ENCODE results near the gene CHMP4B.

- no peak for TF ChIP-seq SMAD4 (CRISPR knock-in tag; IDR thresholded peaks at IDR 0.05)
- TF ChIP-seq ARID4B (CRISPR knock-in tag; IDR thresholded peaks at IDR 0.05; ENCODE audit: borderline replicate concordance) = no peak
- no peak for TF ChIP-seq JUN (CRISPR knock-in tag; IDR thresholded peaks at IDR 0.05)
- no peak for TF ChIP-seq CTCF (IDR thresholded peaks at IDR 0.05)
- no peak for TF ChIP-seq CBFB (CRISPR knock-in tag; IDR thresholded peaks at IDR 0.05; ENCODE audit: low read depth)
- TF ChIP-seq ZNF317 (CRISPR knock-in tag; IDR thresholded peaks at IDR 0.05; ENCODE audit: borderline replicate concordance, low read depth) = no peak
- no peak for TF ChIP-seq HMGXB4 (CRISPR knock-in tag; IDR thresholded peaks at IDR 0.05)
- TF ChIP-seq NFYB (CRISPR knock-in tag; conservative IDR thresholded peaks at IDR 0.05; ENCODE audit: low read depth) = no peak
Measured at GRCh38 chr20:33785503-33785902, 25.6 kb upstream of the CHMP4B start.
